NCI-H2107 treated with DMSO at 0.1 percent for 48 hours (cell line): Measurements from ENCODE around the gene SH3BP5.
A peak's percentile ranks its signal among the peaks of the same experiment; 100 is the strongest.
"Not testable (repeated sequence)": the region's sequence is repeated elsewhere in the genome, so short reads cannot be mapped to it uniquely, and the experiment has no call there.

Experiments used
- DNase-seq: peaks from one replicate; lab custom pipeline; 2025; ENCODE audit not compliant: unreplicated experiment; lab: John Stamatoyannopoulos, UW

The SH3BP5 gene

DNA sequence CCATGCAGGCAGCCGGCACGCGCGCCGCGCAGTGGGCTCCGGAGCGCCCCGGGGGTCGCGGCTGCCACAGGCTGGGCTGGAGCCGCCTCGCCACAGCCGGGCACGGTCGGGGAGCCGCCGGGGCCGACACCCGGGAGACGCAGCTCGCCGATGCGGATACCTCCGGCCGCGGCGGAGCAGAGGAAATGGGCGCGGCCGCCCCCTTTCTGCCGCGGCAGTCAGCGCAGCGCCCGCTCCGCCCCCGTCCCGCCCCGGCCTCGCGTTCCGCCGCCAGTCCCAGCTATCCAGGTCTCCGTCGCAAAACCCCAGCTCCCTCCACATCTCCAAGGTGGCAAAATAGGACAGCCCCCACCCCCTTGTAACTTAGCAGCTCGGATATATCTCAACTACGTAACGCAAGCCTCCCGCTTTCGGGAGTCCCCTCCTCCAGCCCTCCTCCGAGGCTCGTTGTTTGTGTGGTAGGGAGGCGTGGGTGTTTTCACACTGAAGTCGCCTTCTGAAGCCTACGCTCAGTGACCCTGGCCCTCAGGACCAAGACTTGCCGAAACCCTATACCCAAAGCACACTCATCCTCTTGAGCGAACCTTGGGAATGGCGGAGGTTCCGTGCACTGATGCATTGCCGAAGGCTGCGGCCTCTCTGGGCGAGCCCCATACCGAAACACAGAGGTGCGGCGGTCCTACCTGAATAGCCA, at the start of gene SH3BP5:
TSS of gene SH3BP5 (minus strand) at position 182 of the 694 bp plus-strand sequence. CDS start at position 4, 178 bp downstream.
- peak; percentile 22 for DNase-seq

DNA sequence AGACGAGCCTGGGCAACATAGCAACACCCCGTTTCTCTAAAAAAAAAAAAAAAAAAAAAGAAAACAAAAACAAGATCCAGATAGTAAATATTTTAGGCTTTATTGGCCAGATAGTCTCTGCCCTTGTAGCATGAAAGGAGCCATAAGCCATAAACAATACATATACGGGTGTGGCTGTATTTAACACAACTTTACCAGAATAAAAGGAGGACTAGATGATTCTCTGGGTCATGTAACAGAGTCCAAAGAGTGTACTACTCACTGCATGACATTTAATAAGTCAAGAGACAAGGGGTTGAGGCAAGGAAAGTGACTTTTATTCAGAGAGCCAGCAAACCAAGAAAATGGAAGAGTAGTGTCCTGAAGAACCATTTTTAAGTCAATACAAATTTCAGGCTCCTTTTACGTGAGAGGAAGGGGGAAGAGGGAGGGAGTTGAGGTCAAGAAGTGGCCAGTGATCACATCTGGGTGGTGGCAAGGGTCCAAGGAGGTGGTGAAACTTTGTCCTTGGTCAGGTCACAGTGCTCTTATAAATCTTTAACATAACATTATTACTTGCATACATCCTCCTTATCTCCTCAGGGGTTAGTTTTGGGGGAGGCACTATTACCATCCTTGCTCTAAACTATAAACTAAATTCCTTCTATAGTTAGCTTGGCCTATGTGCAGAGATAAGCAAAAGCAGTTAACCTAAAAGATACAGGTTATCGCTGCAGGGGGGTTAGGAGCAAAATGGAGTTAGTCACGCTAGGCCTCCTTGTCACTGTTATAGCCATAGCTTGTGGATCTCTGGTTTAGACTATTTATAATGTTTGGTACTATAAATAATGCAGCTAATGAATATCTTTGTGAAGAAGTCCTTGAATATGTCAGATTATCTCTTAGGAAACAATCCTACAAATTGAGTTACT, 48.8 kb upstream of the SH3BP5 start:
- no peak for DNase-seq

DNA sequence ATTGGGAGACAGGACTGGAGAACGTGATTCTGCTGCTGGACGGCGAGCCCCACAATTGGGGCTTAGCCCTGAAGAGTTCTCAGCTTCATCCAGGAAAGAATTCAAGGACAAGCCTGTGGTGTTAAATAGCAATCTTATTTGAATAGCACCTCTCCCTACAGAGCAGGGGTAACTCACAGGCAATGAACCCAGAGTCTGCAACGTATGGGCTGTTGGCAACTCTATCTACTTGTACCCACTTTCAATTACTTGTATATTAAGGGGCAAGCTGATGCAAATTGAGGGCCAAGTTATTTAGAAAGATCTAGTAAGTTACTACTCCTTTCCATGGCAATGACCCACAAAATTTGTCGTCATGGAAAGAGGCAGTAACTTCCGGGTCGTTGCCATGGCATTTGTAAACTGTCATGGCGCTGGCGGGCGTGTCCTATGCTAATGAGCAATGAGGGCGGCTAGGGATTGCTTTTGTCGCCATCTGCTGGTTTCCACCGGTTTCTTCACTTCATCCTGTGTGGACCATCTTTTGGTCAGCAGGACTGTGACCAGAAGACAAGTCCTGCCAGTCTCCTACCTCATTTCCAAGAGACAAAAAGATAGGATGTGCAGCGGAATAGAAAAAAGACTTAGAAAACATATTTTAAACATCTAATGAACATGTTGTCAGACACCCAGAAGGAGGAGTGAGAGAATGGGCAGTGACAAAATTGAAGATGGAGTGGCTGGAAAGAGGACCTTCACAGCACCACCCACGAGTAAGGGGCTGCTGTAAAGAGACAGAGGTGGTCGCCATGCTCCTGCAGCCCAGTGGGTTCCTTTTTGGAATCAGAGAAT, 45.8 kb upstream of the SH3BP5 start:
- peak; percentile 52 for DNase-seq

DNA sequence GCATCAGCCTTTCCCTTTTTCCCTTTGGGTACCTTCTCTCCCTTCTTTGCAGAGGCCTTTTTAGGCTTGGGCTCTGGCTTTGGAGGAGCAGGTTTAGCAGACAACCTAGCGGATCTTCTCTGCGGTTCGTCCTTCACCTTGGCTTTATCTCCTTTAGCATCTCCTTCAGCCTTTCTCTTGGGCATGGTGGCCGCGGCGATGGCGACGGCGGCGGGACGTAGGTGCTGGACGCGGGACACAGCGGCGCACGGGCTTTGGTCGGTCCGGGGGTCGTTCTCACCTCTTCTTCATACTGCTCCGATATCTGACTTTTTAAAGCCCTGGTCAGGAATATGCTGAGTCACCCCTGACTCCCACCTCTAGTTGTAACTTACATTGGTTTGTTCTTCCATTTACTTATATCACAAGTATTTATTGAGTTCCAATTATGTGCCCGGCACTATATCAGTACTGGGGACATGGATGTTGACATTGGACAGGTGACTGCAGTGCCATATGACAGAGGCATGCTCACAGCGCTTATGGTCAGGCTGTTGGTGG, 43.1 kb upstream of the SH3BP5 start:
- no peak for DNase-seq

- no peak for DNase-seq
Measured at GRCh38 chr3:15372918-15373317, 40.5 kb upstream of the SH3BP5 start.

DNA sequence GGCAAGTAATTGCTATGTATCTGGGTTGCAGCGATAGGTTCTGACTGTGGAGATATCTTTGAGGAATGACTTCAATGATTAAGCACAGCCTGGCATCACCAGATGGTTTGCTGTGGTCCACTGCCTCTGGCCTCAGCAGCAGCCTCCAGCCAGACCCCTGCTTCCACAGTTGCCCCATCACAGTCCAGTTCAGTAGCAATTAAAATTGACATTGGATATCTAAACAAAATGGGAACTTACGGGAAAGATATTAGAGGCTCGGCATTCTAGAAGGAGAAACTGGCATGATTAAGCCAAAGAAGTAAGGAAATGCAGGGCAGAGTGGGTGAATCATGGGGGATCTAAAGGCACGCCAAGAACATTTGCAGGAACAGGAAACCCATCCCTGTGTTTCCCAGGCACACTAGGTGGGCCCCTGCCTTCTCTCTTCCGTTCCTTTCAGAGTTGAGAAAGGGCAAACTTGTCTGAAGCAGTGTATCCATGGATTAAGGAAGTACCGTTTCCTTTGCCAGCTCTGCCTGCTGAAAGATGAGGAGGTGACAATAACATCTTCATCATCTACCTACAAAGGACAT, 36.3 kb upstream of the SH3BP5 start:
- no peak for DNase-seq

- no peak for DNase-seq
Measured at GRCh38 chr3:15367059-15367458, 34.7 kb upstream of the SH3BP5 start.

- DNase-seq, result peak; percentile 9
Measured at GRCh38 chr3:15364078-15364477, 31.7 kb upstream of the SH3BP5 start.

- no peak for DNase-seq
Measured at GRCh38 chr3:15361494-15362214, 29.3 kb upstream of the SH3BP5 start.

- DNase-seq, result no peak
Measured at GRCh38 chr3:15360788-15361493, 28.6 kb upstream of the SH3BP5 start.

GRCh38 chr3:15359677-15360397, 27.5 kb upstream of the SH3BP5 start:
- DNase-seq, result no peak

DNA sequence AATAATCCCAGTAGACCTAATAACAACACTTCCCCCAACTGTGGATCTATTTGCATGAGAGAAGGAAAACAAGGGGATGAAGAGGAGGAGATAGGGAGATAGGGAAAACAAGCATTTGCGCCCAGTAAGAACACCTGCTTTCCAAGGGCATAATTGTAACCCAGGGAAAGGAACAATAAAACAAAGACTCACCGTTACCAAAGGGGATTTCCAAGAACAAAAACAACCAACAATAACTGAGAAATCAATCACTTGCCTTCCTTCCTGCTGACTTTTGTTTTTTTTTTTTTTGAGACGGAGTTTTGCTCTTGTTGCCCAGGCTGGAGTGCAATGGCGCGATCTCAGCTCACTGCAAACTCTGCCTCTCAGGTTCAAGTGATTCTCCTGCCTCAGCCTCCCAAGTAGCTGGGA, 24.3 kb upstream of the SH3BP5 start:
- peak; percentile 23 for DNase-seq

GRCh38 chr3:15356176-15356575, 23.8 kb upstream of the SH3BP5 start:
- peak; percentile 8 for DNase-seq

GRCh38 chr3:15355086-15355485, 22.7 kb upstream of the SH3BP5 start:
- no peak for DNase-seq

DNA sequence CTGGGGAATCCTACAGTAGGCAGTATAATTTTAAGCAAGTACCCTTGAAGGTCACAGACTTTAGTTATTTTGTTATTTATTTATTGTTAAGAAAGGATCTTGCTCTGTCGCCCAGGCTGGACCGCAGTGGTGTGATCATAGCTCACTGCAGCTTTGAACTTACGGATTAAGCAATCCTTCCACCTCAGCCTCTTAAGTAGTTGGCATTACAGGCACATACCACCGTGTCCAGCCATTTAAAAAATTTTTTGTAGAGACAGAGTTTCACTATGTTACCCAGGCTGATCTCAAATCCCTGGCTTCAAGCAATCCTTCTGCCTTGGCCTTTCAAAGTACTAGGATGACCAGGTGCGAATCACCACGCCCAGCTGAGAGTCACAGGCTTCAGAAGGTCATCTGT, 22.1 kb upstream of the SH3BP5 start:
- DNase-seq, result no peak

DNA sequence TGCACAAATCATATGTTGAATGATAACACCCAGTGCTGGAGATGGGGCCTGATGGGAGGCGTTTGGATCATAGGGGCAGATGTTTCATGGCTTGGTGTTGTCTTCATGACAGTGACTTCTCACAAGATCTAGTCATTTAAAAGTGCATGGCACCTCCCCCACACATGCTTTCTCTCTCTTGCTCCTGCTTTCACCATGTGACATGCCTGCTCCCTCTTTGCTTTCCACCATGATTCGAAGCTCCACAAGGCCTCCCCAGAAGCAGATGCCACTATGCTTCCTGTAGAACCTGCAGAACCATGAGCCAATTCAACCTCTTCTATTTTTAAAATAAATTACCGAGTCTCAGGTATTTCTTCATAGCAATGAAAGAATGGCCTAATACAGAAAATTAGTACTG, 17.8 kb upstream of the SH3BP5 start:
- DNase-seq, result no peak

- DNase-seq, result not testable (repeated sequence)
Measured at GRCh38 chr3:15349438-15349837, 17.1 kb upstream of the SH3BP5 start.

DNA sequence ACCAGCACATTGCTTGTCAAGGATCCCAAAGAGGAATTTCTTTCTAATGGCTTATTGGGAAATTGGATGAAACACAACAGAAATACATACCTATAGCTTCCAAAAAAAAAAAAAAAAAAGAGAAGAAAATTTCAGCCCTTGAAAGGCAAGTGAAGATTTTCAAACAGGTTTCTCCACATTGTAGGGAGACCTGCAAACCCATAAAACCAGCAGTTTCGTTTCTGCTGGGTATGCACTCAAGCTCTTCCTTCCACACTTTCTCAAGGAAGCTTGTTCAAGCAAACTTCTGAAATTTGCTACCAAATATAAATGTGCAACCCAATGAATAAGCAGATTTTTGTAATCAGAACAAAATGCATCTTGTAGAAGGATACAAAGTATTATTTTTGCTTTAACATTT, 15.9 kb upstream of the SH3BP5 start:
- no peak for DNase-seq

DNA sequence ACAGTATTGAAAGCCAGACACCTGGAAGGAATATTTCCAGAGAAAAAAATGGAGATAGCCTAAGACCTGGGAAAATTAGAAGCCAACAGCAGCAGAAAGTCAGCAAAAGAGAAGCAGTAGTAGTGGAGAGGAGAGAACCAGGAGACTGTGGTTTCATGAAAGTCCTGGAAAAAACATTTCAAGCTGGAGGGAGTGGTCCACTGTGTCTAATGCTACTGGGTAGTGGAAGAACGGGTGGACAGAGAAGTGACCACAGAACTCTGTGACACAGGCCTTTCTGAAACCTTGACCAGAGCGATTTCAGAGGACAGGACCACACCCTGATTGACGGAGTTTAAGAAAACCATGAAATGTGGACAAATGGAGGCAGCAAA, 15.3 kb upstream of the SH3BP5 start:
- DNase-seq, result no peak
